ENCODE results near the gene PAQR7. TPM values are rescaled to one million over a fixed set of nuclear protein-coding genes. Genes with fewer than 3 reads are reported as not detected.

The PAQR7 gene
- polyA plus RNA-seq, 3 donors from 2014 or later, result 0.32 to 0.35 TPM; not detected in 1

DNA sequence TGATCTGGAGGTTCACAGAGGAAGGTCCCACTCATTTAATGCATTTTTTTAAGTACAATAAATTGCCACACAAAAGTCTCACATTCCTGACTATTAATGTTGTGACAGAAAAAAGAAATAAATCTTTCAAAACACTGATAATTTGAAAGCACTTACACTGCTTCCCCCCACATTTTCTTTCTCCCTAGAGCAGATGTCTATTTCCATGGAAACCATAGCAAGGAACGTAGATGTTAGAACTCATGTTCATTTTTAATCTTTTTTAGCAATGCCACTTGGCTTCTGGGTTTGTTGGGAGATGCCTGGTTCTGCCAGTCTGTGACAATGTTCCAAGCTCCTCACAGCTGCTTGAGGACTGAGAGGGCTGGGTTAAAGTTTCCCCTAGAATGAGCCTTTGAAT lies 32.7 kb upstream of the PAQR7 start:
- Mint-ChIP-seq H3K9me3 (no peaks in the 10 kb centered on the region), H3K4me1 (peaks cover 17 to 24% of the 10 kb centered on the region in 2 donors), H3K27ac (peak overlapping the region in 2 of 6 donors; percentile 30 to 66), H3K4me3 (peak overlapping the region in 2 of 5 donors; percentile 9 to 20), H3K27me3 (ENCODE audit: low read depth in 3 of 3) (peaks cover 0 to 8% (median 2%) of the 10 kb centered on the region in 3 donors), H3K36me3 (no peaks in the 10 kb centered on the region)
- no peak for DNase-seq

DNA sequence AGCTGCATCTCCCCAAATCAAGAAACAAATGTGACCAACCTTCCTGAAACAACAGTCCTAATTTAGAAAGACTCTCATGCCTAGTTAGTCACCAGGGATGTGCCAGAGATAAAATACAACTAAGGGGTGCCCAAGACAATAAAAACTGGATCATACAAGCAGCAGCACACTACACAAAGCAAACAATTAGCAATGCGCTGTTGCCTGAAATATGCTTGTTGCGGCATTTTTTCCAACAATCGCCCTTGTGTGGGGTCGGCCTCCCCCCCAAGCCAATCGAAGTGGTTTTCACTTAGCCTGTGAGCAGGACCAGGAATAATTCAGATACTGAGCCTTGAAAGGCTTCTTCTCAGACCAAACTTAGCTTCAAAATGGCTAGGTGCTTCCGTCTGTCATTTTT lies 32.1 kb upstream of the PAQR7 start:
- Mint-ChIP-seq H3K27me3 (ENCODE audit: low read depth in 3 of 3) (peaks cover 0 to 8% (median 2%) of the 10 kb centered on the region in 3 donors), H3K4me3 (peak overlapping the region; percentile 10 to 84 (median 79)), H3K27ac (peak overlapping the region; percentile 29 to 75 (median 51)), H3K9me3 (no peaks in the 10 kb centered on the region), H3K4me1 (peaks cover 17 to 24% of the 10 kb centered on the region in 2 donors), H3K36me3 (no peaks in the 10 kb centered on the region)
- no peak for DNase-seq

DNA sequence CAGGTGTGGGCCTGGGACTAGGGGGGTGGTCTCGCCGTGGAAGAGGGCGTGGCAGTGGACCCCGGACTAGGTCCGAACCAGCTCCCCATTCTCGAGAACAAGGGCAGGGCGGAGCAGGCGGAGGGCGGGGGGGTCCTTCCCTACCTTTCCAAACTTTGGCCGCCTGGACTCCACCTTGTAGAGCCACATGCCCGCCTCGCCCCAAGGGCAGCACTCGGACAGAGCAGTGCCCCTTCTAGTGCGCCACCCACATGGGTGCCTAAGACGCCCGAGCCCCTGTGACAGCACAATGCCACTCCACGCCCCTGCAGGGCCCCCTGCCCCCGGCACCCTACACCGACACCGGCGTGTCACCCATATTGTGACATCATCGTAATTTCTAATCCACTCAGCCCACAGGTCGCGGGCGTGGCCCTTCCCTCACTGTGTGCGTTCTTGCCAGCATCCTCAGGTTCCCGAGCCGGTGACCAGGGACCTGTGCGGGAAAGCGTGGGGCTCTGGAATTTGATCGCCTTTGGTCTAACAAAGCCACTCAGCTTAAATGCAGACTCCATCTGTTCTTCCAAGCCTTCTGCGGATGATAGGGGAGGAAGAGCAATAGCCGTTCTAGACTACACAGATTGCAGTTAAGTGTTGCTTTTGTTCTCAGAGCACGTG lies 31.3 kb upstream of the PAQR7 start:
- H3K4me3 Mint-ChIP-seq, result peak overlapping the region; percentile 74 to 85 (median 81)
- no peaks in the 10 kb centered on the region for H3K9me3 Mint-ChIP-seq
- H3K4me1 Mint-ChIP-seq, result peaks cover 17 to 24% of the 10 kb centered on the region in 2 donors
- DNase-seq, result peak in 1 of 3 donors; percentile 2
- no peaks in the 10 kb centered on the region for H3K36me3 Mint-ChIP-seq
- peak overlapping the region in 5 of 6 donors; percentile 42 to 76 (median 69) for H3K27ac Mint-ChIP-seq
- H3K27me3 Mint-ChIP-seq (ENCODE audit: low read depth in 3 of 3), result peaks cover 0 to 8% (median 2%) of the 10 kb centered on the region in 3 donors

DNA sequence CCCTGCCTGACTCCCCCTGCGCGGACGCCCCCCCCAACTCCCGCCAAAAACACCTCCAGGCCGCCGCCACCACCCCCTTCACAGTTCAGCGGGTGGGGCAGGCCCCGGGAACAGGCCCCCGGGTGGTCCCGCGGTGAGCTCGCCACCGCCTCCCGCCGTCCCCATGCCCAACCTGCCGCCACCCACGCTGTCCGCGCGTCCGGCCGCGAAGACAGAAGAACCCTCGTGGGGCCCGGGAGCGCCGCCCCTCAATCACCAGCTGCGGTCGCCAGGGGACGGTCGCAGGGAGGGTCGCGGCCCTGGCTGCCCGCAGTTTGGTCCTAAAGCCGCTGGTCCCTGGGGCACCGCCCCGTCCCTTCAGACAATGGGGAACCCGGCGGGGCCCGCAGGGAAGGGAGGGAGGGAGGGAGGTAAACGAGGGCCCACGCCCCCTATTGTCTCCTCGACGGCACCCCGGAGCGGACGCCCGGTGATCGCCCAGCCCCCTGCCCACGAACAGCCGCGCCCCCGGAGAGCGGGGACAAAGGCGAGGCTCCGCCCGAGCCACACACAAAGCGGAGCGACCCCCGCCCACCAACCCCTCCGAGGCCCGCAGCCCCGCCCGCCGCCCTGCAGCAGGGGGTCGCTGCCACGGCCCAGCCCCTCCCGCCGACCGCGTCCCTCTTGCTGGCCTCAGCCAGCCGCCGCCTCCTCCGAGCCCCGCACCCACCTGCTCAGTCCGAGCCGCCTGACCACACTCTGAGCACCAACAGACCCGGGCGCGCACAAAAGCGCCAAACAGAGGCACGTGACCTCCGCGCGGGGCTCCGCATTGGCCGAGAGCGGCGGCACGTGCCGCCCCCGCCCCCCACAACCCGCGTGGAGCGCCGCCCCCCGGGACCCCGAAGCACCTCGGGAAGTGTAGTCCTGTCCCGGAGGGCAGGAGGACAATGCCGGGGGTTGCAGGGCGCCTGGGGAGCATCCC lies 30.5 kb upstream of the PAQR7 start, which contains the start of gene STMN1:
Gene STMN1 (minus strand): TSS at position 740 of the 964 bp plus-strand sequence. CDS start 1,743 bp downstream, outside the sequence.
- Mint-ChIP-seq H3K27ac (peak within 1 kb of the TSS; percentile 83 to 92 (median 88)), H3K4me3 (peak within 1 kb of the TSS; percentile 92 to 98 (median 93)), H3K27me3 (ENCODE audit: low read depth in 3 of 3) (peaks cover 0 to 8% (median 2%) of the 10 kb centered on the region in 3 donors), H3K4me1 (peaks cover 17 to 24% of the 10 kb centered on the region in 2 donors), H3K9me3 (no peaks in the 10 kb centered on the region), H3K36me3 (peaks cover 0 to 3% (median 0%) of the 10 kb centered on the region in 3 donors)
- DNase-seq, result peak; percentile 72 to 76 (median 74)

DNA sequence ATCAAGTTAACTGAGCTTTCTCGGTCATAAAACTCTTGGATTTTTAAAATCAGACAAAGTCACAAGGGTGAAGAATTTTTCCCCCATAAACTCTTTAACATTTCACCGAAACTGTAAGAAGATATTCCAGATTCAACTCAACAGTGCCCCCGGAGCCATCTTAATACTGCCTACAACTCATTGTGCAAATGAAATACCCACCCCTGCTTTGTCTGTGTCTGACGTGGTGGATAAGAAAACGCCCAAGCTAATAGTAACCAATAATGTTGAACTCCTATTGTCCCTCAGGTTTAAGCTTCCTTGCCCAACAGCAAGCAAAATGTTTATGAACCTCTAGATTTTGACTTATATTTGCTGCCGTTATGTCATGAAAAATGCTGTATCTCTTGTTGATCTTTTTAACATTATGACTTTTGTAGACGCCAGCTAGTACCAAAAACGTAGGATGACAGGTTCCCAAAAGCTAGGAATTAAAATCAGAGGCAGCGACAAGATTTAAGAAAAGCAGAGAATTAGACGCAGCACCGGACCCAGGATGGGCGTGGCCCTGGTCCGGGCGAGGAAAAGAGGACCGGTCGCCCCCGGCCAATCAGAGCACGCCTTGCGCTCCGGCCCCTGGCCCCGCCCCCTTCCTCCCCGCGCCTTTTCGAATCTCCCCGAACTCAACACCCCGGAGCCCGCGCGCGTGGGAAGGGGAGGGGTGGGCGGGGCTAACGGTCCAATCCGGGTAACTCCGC lies 29.6 kb upstream of the PAQR7 start:
- Mint-ChIP-seq H3K36me3 (peaks cover 0 to 6% (median 4%) of the 10 kb centered on the region in 3 donors), H3K9me3 (no peaks in the 10 kb centered on the region), H3K27me3 (ENCODE audit: low read depth in 3 of 3) (peaks cover 0 to 8% (median 2%) of the 10 kb centered on the region in 3 donors), H3K4me1 (peaks cover 17 to 24% of the 10 kb centered on the region in 2 donors), H3K4me3 (peak overlapping the region; percentile 92 to 98 (median 93)), H3K27ac (peak overlapping the region; percentile 83 to 92 (median 88))
- DNase-seq, result peak; percentile 80 to 83 (median 83)

DNA sequence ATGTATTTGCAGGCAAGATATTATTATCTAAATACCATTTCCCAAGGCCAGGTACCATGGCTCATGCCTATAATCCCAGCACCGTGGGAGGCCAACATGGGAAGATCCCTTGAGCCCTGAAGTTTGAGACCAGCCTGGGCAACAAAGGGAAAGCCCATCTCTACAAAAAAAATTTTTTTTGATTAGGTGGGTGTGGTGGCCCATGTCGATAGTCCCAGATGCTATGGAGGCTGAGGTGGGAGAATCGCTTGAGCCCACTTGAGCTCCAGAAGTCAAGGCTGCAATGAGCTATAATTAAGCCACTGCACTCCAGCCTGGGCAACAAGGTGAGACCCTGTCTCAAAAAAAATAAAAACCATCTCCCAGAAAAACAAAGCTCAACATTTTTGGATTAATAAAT lies 28.5 kb upstream of the PAQR7 start:
- no peak for DNase-seq
- Mint-ChIP-seq H3K27ac (no peak overlapping the region), H3K4me1 (peaks cover 17 to 24% of the 10 kb centered on the region in 2 donors), H3K4me3 (peak overlapping the region in 4 of 5 donors; percentile 92 to 98 (median 95)), H3K9me3 (no peaks in the 10 kb centered on the region), H3K36me3 (peaks cover 0 to 7% (median 6%) of the 10 kb centered on the region in 3 donors), H3K27me3 (ENCODE audit: low read depth in 3 of 3) (peaks cover 0 to 8% (median 2%) of the 10 kb centered on the region in 3 donors)

DNA sequence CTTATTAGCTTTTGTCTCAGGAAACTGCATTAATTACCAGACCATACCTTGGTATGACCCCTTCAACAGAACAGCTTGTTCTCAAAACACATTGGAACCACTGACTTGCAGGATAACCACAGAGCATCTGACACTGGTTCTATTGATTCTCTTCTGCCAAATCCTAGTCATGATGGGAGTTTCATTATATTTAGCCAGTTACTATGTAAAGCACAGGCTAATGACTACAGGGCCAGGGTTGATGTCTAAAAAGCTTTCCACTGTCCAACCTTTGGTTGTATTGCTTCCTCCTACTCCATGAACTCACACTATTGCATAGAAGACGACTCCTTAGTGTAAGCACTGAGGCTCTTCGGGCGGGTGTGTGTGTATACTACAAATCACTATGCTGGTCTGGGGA lies 27.0 kb upstream of the PAQR7 start:
- Mint-ChIP-seq H3K4me3 (no peak overlapping the region), H3K27ac (peak overlapping the region in 1 of 6 donors; percentile 16), H3K36me3 (peaks cover 0 to 8% (median 6%) of the 10 kb centered on the region in 3 donors), H3K4me1 (peaks cover 17 to 21% of the 10 kb centered on the region in 2 donors), H3K9me3 (no peaks in the 10 kb centered on the region), H3K27me3 (ENCODE audit: low read depth in 3 of 3) (peaks cover 2 to 8% (median 3%) of the 10 kb centered on the region in 3 donors)
- DNase-seq, result no peak

DNA sequence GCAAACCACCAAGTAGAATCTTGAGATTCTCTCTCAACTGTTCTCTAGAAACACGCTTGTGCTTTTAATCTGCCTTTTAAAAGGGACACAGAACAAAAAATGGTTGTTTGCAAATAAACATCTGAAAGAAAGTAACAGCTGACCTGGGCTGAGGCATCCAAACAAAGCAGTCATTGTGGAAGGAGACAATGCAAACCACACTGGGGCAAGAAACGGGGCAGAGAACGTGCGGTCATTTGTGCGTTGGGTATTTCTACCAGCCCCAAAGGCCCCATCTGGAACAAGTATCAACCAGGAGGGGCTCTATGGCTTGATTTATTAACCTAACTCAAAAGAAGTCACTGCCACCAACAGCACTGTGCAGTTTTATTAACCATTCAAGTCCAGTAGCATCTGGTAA lies 24.7 kb upstream of the PAQR7 start:
- Mint-ChIP-seq H3K27ac (no peak overlapping the region), H3K36me3 (peaks cover 0 to 8% (median 6%) of the 10 kb centered on the region in 3 donors), H3K4me3 (no peak overlapping the region), H3K4me1 (peaks cover 17 to 23% of the 10 kb centered on the region in 2 donors), H3K27me3 (ENCODE audit: low read depth in 3 of 3) (peaks cover 0 to 5% (median 3%) of the 10 kb centered on the region in 3 donors), H3K9me3 (no peaks in the 10 kb centered on the region)
- DNase-seq, result no peak

DNA sequence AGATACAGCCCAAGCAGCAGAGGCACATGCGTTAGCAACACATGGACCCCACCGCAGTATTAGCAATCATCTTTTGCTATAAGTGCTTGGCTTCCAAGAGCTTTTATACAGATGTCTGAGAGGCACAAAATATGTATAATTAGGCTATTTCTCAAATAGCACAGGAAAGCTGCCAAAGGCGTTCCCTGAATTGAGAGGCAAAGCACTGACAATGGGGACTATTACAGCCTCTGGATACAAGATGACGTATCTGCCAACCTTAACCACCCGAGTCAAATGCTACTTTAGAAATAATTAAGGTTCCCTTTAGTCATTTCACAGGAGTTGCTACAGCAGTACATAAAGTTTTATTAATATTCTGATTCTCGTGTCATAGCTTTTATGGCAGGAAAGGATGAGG lies 24.3 kb upstream of the PAQR7 start:
- H3K4me3 Mint-ChIP-seq, result no peak overlapping the region
- H3K4me1 Mint-ChIP-seq, result peaks cover 16 to 21% of the 10 kb centered on the region in 2 donors
- DNase-seq, result no peak
- H3K27me3 Mint-ChIP-seq (ENCODE audit: low read depth in 3 of 3), result peaks cover 0 to 5% (median 0%) of the 10 kb centered on the region in 3 donors
- H3K27ac Mint-ChIP-seq, result no peak overlapping the region
- H3K9me3 Mint-ChIP-seq, result no peaks in the 10 kb centered on the region
- H3K36me3 Mint-ChIP-seq, result peaks cover 0 to 8% (median 6%) of the 10 kb centered on the region in 3 donors

DNA sequence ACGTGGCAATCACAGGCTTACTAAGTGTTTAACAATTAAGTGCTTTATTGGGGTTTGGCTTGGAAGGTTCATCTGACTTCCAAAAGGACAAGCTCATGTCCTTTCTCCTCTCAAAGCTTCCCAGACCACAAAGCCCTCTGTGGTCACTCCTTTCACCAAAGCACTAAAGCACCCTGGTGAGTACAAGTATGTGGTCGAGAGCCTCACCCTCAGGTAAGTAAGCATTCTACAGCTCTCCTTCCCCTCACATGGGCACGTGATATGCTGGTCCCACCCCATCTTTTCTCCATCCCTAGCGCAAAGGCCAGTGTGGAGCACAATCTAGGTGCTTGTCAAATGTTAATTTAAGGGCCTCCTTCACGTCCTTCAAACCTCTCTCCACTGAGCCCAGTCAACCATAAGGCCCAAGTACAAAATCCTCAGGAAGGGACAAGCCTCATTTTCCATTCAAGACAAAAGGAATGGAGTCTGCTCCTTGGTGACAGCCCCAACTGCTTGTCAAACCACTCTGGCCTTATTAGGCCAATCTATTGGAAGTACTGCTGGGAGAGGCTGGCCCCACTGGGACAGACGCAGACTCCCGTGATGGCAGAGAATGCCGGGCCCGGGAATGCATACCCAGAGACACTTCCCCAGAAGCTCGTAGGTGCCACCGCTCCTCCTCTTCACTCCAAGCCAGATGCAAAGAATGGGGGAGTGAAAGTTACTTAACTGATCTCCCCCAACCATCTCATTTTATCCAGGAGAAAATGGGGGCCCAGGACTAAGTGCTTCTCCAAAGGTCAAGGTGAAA lies 22.9 kb upstream of the PAQR7 start:
- peaks cover 10 to 14% of the 10 kb centered on the region in 2 donors for H3K4me1 Mint-ChIP-seq
- H3K9me3 Mint-ChIP-seq, result no peaks in the 10 kb centered on the region
- no peak overlapping the region for H3K4me3 Mint-ChIP-seq
- DNase-seq, result no peak
- peaks cover 0 to 8% (median 6%) of the 10 kb centered on the region in 3 donors for H3K36me3 Mint-ChIP-seq
- no peak overlapping the region for H3K27ac Mint-ChIP-seq
- peaks cover 0 to 5% (median 0%) of the 10 kb centered on the region in 3 donors for H3K27me3 Mint-ChIP-seq (ENCODE audit: low read depth in 3 of 3)

DNA sequence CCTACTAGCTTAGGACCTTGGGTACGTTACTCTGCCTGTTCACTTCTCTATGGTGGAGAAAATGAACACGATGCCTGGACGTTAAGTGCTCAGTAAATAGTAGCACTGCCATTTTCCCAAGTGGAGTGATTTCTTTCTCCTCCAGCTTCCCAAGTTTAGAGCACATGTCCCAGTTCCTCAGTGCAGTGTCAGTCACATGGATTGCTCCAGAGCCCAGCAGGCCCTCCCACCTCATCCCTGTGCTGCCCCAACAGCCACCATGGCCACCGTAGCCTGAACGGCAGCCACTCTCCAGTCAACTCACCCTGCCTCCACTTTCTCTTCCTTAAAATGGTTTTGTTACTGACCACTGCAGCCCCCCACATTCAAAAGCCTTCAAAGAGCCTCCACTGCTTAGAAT lies 22.2 kb upstream of the PAQR7 start:
- Mint-ChIP-seq H3K9me3 (no peaks in the 10 kb centered on the region), H3K27ac (no peak overlapping the region), H3K36me3 (peaks cover 0 to 8% (median 6%) of the 10 kb centered on the region in 3 donors), H3K4me3 (no peak overlapping the region), H3K4me1 (peaks cover 10 to 14% of the 10 kb centered on the region in 2 donors), H3K27me3 (ENCODE audit: low read depth in 3 of 3) (peaks cover 0 to 5% (median 0%) of the 10 kb centered on the region in 3 donors)
- DNase-seq, result no peak

DNA sequence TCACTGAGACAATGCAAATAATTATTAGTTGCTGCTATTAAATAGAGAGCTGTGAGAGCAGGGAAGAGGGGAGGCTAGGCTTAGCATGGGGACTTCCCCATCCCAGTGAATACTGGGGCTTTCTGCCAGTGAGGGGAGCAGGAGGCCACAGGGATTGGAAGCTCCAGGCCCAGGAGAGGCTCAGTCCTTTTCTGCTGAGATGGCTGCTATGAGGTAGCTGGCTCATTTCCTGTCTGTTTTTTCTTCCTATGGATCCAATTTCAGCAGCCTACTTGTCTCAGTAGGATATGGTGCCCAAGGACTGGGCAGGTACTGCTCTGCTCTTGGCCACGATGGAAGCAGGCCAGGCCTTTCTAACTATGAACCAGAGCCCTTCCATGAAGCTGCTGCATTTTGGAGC lies 20.8 kb upstream of the PAQR7 start:
- Mint-ChIP-seq H3K9me3 (no peaks in the 10 kb centered on the region), H3K27me3 (ENCODE audit: low read depth in 3 of 3) (peaks cover 0 to 5% (median 0%) of the 10 kb centered on the region in 3 donors), H3K4me1 (peaks cover 10 to 14% of the 10 kb centered on the region in 2 donors), H3K27ac (peak overlapping the region in 1 of 6 donors; percentile 50), H3K4me3 (no peak overlapping the region), H3K36me3 (peaks cover 0 to 8% (median 6%) of the 10 kb centered on the region in 3 donors)
- no peak for DNase-seq

Measured in immature natural killer cell (primary cell).